Stimulated activated CD8-positive, alpha-beta memory T cell treated with anti-CD3 and anti-CD28 coated beads, Interleukin-7, amount 100 ng/mL, for 1 hour (primary cell): ENCODE measurements around the gene KIRREL3.

Experiments
- DNase-seq, 2 donors: peaks; one replicate each; pipeline ENCODE4 v3.0.0-alpha.2; 2020; ENCODE audit warnings: low read depth in 2 of 2

The KIRREL3 gene

DNA sequence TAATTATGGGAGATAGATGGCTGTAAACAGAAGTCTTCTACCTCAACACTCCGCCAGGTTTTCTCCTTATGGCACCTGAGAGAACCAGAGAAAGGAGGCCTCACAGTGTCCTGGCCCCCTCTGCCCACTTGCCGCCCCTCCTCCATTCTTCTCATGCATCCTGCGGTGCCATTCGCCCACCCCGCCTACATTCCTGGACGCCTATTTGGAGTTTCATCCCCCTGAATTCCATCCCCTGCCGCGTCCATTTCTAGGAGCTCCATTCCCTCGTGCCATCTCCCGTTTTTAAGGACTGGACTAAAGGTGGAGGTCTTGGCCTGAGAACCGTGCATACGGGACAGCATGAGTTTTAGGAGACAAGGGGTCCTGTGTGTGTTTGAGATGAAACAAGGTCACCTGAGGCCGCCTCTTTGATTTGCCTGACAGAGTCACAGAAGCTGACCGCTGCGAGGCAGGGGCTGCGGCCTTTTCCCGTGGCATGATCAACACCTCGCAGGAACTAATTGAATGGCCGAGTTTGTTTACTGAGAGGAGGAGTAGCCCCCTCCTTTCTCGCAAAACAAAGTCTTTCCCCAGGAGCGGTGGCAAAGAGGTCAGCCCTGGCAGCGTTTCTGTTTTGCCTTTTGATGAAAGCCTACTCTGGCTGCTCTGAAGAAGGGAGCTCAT is 398.9 kb downstream of the KIRREL3 start:
- DNase-seq: no peak

DNA sequence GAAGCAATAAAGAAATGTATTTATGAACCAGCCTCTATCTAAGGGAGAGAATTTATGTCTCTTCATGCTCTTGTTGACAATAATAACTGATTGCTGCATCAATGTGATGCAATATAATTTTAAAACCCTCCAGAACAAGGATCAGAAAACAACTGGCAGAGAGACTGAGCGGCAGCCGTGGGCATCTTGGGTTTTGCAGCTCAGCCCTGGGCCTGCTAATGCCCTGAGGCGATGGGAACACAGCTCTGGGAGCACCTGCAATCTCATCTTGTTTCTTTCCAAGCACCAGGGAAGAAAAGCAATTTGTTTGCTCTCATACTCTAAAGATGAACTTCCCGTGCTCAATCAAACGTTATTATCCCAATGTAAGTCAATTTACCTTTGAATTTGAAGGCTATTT is 399.4 kb downstream of the KIRREL3 start:
- no peak for DNase-seq

GRCh38 chr11:126599217-126599897 is 401.2 kb downstream of the KIRREL3 start:
- DNase-seq: no peak

DNA sequence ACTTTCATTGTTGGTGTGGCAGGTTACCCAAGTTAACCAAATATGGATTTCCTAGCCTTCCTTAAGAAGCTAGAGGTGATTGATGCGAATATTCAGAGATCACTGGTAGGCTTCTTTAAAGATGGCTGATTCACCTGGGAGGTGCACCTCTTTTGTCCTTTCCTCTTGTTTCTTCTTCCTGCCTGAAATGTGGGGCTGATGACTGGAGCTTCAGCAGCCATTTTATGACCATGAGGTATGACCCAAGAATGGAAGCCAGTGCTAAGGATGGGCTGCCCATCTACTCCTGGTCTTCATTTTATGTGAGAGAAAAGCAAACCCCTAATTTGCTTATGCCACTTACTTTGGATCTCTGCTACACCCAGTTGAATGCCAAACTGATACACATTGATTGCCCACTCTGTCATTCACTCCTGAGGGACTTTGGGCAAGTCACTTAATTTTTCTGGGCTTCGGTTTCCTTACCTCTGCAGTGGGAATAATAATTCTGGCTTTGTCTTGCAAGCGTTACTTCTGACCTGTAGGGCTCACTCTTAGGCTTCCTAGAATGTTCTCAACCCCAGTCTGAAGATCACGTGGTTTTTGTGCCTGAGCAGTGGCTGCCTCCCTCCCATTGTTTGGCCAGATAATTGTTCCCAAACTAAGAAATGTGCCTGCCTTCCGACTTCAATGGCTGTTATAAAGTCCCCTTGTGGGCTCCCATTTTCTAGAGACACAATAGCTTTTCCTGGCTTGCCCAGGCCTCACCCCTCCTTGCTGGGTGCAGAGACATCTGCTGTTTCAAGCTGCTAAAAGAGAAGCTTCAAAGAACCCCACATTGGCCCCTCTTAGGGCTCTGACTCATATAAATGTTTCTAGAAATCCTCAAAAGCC is 402.0 kb downstream of the KIRREL3 start:
- DNase-seq: no peak

- DNase-seq: no peak
Observed at GRCh38 chr11:126597041-126597440, 403.5 kb downstream of the KIRREL3 start.

DNA sequence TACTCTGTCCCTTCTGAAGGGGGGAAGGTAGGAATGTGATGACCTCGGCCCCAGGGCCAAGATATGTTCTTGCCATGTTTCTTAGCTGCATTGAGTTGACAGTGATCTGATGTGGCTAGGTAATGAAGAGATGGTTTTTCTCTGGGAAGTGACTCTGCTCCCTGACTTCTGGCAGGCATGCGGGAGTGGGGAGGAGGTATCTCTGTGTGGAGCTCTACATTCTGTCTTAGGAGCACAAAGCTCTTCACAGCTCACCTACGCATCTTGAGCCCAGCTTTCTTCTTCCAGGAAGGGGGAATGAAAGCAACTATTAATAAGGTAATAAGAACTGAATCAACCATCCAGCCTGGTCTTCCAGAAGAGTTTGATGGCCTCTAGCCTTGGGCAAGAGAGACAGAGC is 404.1 kb downstream of the KIRREL3 start:
- no peak for DNase-seq

- no peak for DNase-seq
Observed at GRCh38 chr11:126595560-126595959, 405.0 kb downstream of the KIRREL3 start.

DNA sequence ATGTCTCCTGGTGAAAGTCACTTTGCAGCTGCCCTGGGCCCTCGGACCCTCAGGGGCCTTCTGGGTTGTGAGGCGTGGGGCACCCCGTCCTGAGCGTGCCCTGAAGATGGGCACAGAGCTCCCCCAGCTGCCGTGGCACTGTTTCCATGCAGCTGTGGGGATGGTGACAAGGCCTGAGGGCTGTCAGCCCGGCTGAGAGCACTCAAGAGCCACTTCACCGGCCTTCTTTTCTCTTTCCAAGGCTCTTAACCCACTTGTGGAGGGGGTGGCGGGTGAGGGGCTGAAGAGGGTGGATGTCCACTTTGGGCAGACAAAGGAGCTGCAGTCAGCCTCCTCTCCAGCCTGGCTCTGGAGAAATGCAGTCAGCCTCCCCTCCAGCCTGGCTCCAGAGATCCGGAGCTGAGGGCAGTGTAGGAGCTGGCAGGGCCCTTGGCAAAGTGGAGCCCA is 405.6 kb downstream of the KIRREL3 start:
- DNase-seq: no peak

- DNase-seq: no peak
Observed at GRCh38 chr11:126592496-126593410, 407.8 kb downstream of the KIRREL3 start.

DNA sequence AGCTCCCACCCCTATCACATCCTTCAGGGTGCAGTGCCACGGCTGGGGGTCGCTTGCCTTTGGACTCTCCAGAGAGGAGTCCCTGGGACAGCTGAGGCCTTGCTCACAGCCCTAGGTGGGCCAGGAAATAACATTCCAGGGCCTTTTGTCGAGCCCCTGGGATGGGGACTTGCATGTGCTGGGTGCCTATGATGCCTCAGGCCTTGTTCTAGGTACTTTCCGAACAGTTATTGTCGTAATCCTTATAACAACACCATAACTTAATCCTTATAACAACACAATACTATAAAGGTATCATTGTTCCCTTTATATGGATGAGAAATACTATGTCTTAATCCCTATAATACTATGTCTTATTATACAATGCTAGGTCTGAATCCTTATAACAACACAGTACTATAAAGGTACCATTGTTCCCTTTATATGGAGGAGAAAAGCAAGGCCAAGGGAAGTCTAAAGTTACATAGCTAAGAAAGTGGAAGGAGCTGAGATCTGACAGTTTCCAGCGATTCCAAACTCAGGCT is 408.5 kb downstream of the KIRREL3 start:
- DNase-seq: no peak

DNA sequence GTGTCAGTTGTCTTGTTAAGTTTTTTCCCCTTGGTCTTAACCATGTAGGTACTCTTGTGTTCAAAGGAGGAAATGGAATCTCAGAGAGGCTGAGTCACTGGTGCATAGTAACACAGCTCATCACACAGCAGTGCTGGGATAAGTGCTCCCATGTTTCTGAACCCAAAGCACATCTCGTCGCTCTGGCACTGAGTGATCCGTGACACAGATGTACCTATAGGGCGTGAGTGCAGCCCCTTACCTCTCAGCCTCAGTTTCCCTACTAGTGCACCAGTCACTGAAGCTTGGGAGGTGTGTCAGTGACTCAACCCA is 411.1 kb downstream of the KIRREL3 start:
- DNase-seq: no peak

- DNase-seq: no peak
Observed at GRCh38 chr11:126588630-126589491, 411.7 kb downstream of the KIRREL3 start.

- no peak for DNase-seq
Observed at GRCh38 chr11:126587541-126587940, 413.0 kb downstream of the KIRREL3 start.

- no peak for DNase-seq
Observed at GRCh38 chr11:126585774-126586491, 414.6 kb downstream of the KIRREL3 start.

DNA sequence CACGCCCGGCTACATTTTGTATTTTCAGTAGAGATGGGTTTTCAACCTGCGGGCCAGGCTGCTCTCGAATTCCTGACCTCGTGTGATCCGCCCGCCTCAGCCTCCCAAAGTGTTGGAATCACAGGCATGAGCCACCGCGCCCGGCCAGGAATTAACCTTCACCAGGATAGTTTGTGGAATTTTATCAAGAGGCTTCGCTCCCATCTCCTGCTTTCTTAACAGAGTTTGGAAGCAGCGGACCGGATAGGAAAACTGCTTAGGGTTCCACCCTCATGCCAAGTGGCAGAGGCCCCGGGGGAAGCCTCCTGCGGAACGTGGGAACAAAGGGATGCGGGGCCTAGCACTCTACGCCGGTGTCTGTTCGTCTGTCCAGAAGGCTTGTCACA is 415.2 kb downstream of the KIRREL3 start:
- no peak for DNase-seq

DNA sequence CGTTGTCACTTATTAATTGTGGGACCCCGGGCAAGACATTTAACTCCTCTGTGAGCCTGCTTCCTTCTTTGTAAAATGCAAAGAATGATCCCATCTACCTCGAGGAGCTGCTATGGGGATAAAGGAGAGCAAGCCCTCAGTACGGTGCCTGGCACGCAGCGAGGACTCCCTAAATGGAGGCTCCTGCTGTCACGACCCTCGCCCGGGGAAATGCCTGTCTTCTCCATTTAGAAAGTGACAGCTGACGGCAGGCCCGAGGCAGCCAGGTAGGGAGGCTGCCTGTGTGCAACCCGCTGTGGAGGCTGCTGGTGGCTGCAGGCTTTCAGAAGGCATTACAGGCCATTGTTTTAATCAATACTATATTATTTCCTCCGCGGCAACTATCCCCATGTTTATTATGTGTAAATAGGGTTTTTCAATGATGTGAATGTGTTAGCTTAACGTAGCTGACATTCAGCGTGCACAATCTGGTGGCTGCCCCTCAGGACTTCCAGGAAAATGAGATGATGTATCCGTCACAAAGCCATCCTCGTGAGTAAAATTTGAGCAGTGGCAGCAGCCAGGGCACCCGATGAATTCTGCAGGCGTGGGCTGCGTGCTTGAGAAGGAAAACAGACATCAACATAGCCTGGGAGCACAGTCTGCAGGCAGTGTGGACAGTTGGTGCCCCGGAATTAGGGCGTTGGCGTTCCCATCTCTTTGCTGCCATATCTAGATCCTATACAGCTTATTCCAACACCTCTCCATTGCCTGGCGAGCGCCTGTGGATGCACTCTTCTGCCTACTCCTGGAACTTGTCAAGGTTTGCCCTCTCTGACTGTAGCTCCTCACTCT is 416.8 kb downstream of the KIRREL3 start:
- DNase-seq: no peak

DNA sequence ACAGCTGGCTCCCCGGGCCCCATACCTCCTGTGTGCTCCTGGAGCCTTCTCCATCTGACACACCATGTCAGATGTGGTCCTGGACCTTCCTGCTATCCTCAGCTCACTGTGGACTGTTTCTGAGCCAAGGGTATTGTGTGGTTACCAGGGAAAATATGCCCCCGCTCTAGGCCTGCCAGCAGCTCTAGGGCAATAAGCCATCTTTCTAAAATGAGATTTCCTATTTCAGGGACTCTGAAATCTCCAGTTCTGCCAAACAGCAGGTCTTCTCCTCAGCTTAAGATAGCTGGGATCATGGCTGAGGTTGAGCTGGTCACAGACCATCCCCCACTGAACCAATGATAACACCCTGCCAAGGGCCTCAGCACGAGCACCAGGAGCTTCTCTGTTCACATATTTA is 417.5 kb downstream of the KIRREL3 start:
- no peak for DNase-seq

GRCh38 chr11:126581871-126582648 is 418.5 kb downstream of the KIRREL3 start:
- DNase-seq: no peak
